Activated CD4-positive, alpha-beta T cell treated with anti-CD3 and anti-CD28 coated beads, Interleukin-2, Interleukin-4, amounts not matched to agents 100 ng/mL and 50 ng/mL, durations not matched to agents 16 hours and 8 hours (primary cell): ENCODE data around the gene LSR.

Source experiments
- DNase-seq: peaks from one replicate; pipeline ENCODE4 v3.0.0-alpha.2; 2020; ENCODE audit warnings: low spot score

Gene LSR

GRCh38 chr19:35247526-35248309 lies 1.1 kb upstream of the LSR start:
- no peak for DNase-seq

DNA sequence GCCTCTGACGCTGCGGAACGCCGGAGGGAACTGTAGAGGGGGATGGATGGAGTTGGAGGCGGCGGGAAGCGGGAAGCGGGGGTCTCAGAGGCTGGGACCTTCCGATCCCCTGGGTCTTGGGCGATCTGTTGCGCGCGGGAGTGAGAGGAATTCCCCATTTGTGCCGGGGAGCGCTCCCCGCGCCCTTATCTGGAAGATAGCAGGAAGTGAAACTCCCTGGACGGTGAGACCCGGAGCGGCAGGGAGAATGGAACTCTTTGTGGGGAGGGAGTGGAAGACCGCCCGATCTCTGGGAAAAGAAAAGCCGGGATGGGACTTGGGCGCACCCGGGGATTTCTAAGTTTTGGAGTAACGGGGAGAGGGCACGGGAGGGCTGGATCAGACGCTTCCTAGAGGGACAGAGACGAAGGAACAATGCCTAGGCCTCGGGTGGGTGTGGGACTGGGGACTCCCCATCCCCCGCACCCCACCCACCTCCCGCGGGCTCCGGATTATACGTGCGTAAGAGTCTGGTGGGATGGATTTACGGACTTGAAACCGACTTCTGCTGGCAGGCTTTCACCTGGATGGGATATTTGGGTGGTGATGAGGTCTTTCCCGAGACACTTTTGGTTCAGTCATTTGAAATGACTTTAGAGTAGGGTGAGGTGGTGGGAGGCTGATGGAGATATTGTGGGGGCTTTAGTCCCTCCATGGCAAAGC lies 495 bp downstream of the LSR start:
- no peak for DNase-seq

GRCh38 chr19:35249848-35250711 lies 1.3 kb downstream of the LSR start:
- DNase-seq = no peak

GRCh38 chr19:35251456-35251855 lies 2.7 kb downstream of the LSR start:
- no peak for DNase-seq

DNA sequence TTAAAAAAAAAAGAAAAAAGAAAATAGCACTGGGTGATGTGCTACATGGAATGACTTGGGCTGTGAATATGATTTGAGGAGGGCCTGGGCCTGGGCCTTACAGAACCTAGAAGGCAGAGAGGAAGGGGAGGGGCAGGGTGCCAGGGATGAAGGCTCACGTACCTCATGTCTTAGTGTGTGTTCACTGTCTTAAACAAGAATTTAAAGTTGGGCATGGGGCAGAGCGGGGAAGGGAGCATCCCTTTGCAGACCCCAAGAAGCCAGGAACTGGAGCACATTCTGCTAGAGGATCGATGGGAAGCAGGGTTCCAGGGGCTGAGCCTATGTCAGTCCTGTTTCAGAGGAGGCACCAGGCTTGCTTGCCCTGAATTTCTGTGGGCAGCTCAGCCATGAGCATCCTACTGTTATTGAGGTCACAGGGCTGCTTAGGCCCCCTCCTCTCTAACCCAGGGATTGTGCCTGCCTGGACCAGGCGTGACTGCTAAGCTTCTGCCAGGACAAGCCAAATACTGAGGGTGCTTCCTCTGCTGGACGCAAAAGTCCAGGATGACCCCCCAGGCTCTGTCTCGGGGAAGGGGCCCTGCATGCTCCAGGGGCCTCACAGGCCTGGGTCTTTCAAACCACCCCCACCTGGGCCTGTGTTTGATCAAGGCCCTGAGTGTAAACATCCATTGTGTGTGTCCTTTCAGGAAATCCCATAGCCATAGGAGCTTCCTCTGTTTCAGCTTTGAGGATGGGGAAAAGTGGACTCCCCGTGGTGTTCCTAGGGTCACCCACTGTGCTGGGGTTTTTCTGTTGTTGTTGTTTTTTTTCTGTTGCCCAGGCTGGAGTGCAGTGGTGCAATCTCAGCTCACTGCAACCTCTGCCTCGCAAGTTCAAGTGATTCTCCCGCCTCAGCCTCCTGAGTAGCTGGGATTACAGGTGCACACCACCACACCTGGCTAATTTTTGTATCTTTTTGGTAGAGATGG lies 4.8 kb downstream of the LSR start:
- DNase-seq = no peak

DNA sequence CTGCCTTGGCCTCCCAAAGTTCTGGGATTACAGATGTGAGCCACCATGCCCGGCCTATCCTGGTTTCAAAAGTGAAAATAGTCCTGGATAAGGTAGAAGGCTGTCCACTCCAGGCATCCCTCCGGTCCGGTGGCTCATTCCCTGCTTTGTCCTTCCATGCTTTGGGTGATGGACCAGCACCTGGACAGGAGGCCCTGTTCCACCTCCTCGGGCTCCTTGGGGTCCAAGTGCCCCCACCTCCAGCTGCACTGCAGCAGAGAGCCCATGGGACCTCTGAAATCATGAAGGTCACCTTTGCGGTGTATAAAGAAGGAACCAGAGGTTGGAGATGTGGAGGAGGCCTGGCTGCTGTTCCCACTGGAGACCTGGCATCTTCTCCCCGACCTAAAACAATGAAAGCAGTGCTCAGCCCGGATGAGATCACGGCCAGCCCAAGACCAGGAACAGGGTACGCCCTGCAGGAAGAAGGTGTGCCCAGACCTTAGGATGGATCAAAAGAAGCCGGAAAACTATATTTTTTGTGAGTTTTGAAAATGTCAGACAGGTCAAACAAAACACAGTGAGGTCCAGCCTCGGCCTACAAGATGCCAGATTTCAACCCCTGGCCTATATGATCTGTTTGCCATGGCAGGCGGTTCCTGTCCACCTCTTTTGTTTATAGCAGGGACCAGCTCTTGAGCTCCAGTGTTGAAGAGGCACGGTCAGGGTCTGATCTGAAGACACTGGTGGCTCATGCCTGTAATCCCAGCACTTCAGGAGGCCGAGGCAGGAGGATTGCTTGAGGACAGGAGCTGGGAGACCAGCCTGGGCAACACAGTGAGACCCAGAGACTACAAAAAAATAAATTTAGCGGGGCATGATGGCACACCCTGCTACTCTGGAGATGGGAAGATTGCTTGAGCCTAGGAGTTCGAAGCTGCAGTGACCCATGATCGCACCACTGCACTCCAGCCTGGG lies 5.8 kb downstream of the LSR start:
- no peak for DNase-seq

DNA sequence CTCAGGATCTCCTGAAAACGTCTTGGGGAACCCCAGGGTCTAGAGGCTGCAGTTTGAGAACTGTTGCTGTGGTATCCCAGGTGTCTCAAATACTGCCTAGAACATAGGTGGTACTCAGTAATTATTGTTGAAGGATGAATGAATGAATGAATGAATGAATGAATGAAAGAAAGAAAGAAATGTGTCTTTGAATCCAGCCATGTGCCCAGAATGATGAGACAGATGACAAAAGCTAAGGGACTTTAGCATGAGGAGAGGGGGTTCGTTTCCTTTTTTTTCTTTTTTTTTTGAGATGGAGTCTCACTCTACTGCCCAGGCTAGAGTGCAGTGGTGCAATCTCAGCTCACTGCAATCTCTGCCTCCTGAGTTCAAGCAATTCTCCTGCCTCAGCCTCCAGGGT lies 7.8 kb downstream of the LSR start:
- no peak for DNase-seq

DNA sequence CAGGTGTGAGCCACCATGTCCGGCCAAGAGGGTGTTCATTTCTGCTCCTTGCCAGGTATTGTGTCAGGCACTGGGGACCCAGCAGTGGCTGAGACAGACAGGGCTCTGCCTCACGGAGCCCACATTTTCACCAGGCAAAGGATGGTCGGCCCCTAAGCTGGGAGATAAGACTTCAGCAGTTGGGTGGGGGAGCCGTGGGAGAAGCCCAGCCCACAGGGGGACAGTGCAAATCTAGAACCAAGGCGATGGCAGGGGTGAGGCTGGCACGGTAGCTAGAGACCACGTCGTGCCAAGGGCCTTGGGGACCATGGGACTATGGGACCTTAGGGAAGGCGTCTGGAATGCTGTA lies 8.3 kb downstream of the LSR start:
- no peak for DNase-seq

- DNase-seq = no peak
Observed at GRCh38 chr19:35260694-35261304, 12.0 kb downstream of the LSR start.

GRCh38 chr19:35261356-35262100 lies 12.7 kb downstream of the LSR start:
- DNase-seq = no peak

- DNase-seq = no peak
Observed at GRCh38 chr19:35262101-35262761, 13.4 kb downstream of the LSR start.

DNA sequence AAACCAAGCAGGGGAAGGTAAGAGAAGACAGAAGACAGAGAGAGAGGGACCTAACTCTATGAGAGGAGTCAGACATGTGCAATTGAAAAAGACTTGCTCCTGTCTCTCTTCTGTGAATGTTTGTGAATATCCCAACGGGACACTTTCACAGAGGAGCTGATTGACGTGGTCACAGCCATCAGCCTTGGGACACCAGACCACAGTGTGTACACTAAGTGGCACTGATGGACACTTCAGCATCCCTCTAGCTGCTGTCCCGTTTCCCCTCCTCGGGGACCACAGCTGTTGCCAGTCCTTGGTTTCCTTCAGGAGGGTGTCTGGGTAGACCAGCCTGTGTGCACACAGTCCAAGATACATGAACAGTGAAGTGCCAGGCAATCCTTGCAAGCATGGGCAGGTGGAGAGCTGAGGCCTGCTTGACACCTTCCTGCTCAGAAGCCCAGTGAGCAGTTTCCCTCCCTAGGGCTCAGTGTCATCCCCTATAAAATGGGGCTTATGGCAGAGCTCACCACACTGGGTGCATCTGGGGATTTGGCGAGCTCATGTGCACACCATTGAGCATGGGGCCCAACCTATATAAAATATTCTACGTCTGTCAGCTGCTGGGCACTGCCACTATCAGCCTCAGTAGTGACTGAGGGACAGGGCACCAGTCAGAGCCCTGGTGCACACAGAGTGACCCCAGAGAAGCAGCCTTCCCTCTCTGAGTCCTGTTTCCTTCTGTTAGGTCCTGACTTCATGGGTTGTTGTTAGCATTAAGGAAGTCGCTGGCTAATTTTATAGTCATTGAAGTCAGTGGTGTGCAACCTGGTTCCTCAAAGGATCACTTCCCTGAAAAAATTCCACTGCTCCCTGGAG lies 15.7 kb downstream of the LSR start:
- no peak for DNase-seq

GRCh38 chr19:35265126-35265899 lies 16.5 kb downstream of the LSR start:
- DNase-seq = no peak

- no peak for DNase-seq
Observed at GRCh38 chr19:35265900-35266519, 17.2 kb downstream of the LSR start.

- no peak for DNase-seq
Observed at GRCh38 chr19:35266520-35267352, 17.9 kb downstream of the LSR start.
